ENCODE results near the gene FBXW8. TPM values are rescaled to one million over a fixed set of nuclear protein-coding genes. Genes with fewer than 3 reads are reported as not detected.

FBXW8 gene
- total and polyA plus RNA-seq, 2 donors (not counting 3 experiments of a cell fraction or from before 2014, with no cell fraction given), result 15.4 TPM

GRCh38 chr12:116959845-116960514 lies 49.2 kb downstream of the FBXW8 start:
- Histone ChIP-seq H3K79me2 (ENCODE audit: control insufficient read depth, insufficient read depth, low read length) (no peaks in the 10 kb centered on the region), H3K9me3 (replicated peaks; ENCODE audit: control insufficient read depth, insufficient read depth, low read length) (no peaks in the 10 kb centered on the region), H3K36me3 (ENCODE audit: control insufficient read depth in 2 of 2, extremely low read depth in 1 of 2, insufficient read depth in 2 of 2, low read length in 2 of 2) (peaks cover 2 to 3% of the 10 kb centered on the region in 2 experiments), H3K4me3 (replicated peaks in 1 of 3; ENCODE audit: insufficient read depth in 1 of 3, low read depth in 1 of 3, low read length in 3 of 3) (no peak overlapping the region), H3K9me1 (replicated peaks; ENCODE audit: control insufficient read depth, extremely low read depth, insufficient read depth, low read length) (no peaks in the 10 kb centered on the region), H3K9ac (replicated peaks; ENCODE audit: extremely low read depth, insufficient read depth, low read length) (no peak overlapping the region), H3K27me3 (ENCODE audit: control insufficient read depth in 2 of 2, insufficient read depth in 2 of 2, low read length in 2 of 2) (no peaks in the 10 kb centered on the region), H3K27ac (ENCODE audit: insufficient read depth, low read depth, low read length) (no peak overlapping the region), H3K4me2 (ENCODE audit: insufficient read depth, low read length) (no peak overlapping the region), H3K4me1 (ENCODE audit: control insufficient read depth, extremely low read depth, insufficient read depth, low read length) (no peaks in the 10 kb centered on the region), H4K20me1 (replicated peaks; ENCODE audit: control insufficient read depth, extremely low read depth, insufficient read depth, low read length) (no peaks in the 10 kb centered on the region), H2AFZ (ENCODE audit: low read depth, low read length) (no peak overlapping the region)
- dilution Hi-C loops (cut with MboI; ENCODE audit: extremely low pct_ligation_motif_present, low sequenced_read_pairs), result no loop called here
- no peak for FAIRE-seq
- ChIA-PET POLR2A (no interaction called here), CTCF (interaction anchor here (0.6 to 0.9 kb wide), 2 partner anchors 8 to 1202 kb away, joined by 3 to 4 read pairs; no protein-coding TSS in a partner anchor)
- no peak for DNase-seq (ENCODE audit: low read depth, low spot score)
- TF ChIP-seq EZH2 (IDR thresholded peaks at IDR 0.05; ENCODE audit: borderline replicate concordance, low read depth, low read length, severe bottlenecking), result no peak
- TF ChIP-seq JUN (IDR thresholded peaks at IDR 0.05; ENCODE audit: borderline replicate concordance, insufficient read depth, insufficient read length, low read depth), result no peak
- TF ChIP-seq CTCF (IDR thresholded peaks at IDR 0.05; ENCODE audit: extremely low read depth in 1 of 2, insufficient read depth in 1 of 2, low read depth in 1 of 2, low read length in 2 of 2), result no peak
- no peak for TF ChIP-seq POLR2A (IDR thresholded peaks at IDR 0.05; ENCODE audit: low read depth, low read length)
- no peak for TF ChIP-seq FOS (IDR thresholded peaks at IDR 0.05; ENCODE audit: borderline replicate concordance, insufficient read depth, low read length)
- no peak for TF ChIP-seq MAX (IDR thresholded peaks at IDR 0.05; ENCODE audit: insufficient read depth, insufficient read length)
- no peak for TF ChIP-seq MYC (IDR thresholded peaks at IDR 0.05; ENCODE audit: low read depth, low read length)
- no peak for TF ChIP-seq POLR2AphosphoS5 (IDR thresholded peaks at IDR 0.05; ENCODE audit: insufficient read depth, low read depth, low read length)
- TF ChIP-seq GATA2 (IDR thresholded peaks at IDR 0.05; ENCODE audit: insufficient read depth, insufficient read length, low read depth, low read length), result no peak
- no TSS peak for BruUV-seq (replicated peaks)
- intact Hi-C loops (cut with micrococcal nuclease), result no loop called here

Measured in endothelial cell of umbilical vein (primary cell).